ENCODE measurements around the gene FOCAD.

DNA sequence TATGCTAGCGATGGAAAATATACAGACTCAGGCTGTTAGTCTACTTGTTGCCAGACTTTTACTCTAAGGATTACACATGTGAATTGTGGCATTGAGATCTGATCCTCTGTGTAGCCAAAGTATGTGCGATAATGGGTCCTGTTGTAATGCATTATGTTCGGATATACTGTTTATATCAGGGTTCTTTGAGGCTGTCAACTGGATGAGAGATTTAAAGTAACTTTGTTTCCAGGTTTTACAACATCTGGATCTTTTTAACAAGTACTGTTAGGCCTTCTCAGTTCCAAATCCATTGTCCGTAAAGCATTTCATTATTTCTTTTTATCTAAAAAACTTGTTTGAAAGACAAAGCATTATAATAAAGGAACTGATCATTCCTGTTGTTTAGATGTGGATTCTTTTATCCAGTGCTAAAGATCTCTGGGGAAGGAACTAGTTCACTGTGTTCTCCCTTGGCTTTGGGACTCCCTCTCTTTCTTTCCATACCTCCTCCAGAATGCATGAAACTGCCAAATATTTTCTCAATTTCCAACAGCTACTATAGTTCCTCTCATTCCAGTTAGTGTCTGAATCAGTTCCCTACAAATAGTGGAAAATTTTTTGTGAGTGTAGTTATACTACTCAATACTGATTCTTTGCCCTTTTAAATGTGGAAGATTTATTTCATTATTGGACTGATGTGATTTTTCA lies 278.6 kb downstream of the FOCAD start:
- TF ChIP-seq TCF12 (IDR thresholded peaks at IDR 0.05; ENCODE audit: low read depth) (no peak), EGR1 (IDR thresholded peaks at IDR 0.05) (no peak), RAD21 (IDR thresholded peaks at IDR 0.05; ENCODE audit: low read depth) (no peak), YY1 (IDR thresholded peaks at IDR 0.05; ENCODE audit: low read depth) (no peak), ZBTB7A (IDR thresholded peaks at IDR 0.05; ENCODE audit: low read depth) (no peak), NFIC (IDR thresholded peaks at IDR 0.05) (no peak), TAF1 (IDR thresholded peaks at IDR 0.05; ENCODE audit: low read depth) (no peak), EP300 (IDR thresholded peaks at IDR 0.05; ENCODE audit: borderline replicate concordance) (no peak), CREB1 (IDR thresholded peaks at IDR 0.05; ENCODE audit: low read depth) (no peak), CEBPB (IDR thresholded peaks at IDR 0.05) (no peak), FOXM1 (IDR thresholded peaks at IDR 0.05; ENCODE audit: borderline replicate concordance, low read depth) (no peak)
- TF ChIP-seq, protein P1, sequence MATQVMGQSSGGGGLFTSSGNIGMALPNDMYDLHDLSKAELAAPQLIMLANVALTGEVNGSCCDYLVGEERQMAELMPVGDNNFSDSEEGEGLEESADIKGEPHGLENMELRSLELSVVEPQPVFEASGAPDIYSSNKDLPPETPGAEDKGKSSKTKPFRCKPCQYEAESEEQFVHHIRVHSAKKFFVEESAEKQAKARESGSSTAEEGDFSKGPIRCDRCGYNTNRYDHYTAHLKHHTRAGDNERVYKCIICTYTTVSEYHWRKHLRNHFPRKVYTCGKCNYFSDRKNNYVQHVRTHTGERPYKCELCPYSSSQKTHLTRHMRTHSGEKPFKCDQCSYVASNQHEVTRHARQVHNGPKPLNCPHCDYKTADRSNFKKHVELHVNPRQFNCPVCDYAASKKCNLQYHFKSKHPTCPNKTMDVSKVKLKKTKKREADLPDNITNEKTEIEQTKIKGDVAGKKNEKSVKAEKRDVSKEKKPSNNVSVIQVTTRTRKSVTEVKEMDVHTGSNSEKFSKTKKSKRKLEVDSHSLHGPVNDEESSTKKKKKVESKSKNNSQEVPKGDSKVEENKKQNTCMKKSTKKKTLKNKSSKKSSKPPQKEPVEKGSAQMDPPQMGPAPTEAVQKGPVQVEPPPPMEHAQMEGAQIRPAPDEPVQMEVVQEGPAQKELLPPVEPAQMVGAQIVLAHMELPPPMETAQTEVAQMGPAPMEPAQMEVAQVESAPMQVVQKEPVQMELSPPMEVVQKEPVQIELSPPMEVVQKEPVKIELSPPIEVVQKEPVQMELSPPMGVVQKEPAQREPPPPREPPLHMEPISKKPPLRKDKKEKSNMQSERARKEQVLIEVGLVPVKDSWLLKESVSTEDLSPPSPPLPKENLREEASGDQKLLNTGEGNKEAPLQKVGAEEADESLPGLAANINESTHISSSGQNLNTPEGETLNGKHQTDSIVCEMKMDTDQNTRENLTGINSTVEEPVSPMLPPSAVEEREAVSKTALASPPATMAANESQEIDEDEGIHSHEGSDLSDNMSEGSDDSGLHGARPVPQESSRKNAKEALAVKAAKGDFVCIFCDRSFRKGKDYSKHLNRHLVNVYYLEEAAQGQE (IDR thresholded peaks at IDR 0.05; ENCODE audit: low read depth): no peak
- TF ChIP-seq, protein P2, sequence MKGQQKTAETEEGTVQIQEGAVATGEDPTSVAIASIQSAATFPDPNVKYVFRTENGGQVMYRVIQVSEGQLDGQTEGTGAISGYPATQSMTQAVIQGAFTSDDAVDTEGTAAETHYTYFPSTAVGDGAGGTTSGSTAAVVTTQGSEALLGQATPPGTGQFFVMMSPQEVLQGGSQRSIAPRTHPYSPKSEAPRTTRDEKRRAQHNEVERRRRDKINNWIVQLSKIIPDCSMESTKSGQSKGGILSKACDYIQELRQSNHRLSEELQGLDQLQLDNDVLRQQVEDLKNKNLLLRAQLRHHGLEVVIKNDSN (IDR thresholded peaks at IDR 0.05): no peak
- TF ChIP-seq, protein P3, sequence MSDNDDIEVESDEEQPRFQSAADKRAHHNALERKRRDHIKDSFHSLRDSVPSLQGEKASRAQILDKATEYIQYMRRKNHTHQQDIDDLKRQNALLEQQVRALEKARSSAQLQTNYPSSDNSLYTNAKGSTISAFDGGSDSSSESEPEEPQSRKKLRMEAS (IDR thresholded peaks at IDR 0.05): no peak

Measured in Ishikawa (cell line).